GM12892 (cell line): ENCODE results near the gene ZNF394.

Experiments used
- DNase-seq: peaks from one replicate; pipeline ENCODE4 v3.0.0; 2011; ENCODE audit not compliant: insufficient read length
- FAIRE-seq: peaks from 2 replicates; lab custom pipeline; 2011; peaks lifted over from hg19 to GRCh38; lab: Jason Lieb, UNC
- POLR2A ChIP-seq: IDR thresholded peaks from 2 replicates; pipeline ENCODE4 v1.6.1; 2011; ENCODE audit warnings: low read depth, low read length, control low read depth
- POLR2AphosphoS5 ChIP-seq: IDR thresholded peaks from 2 replicates; pipeline ENCODE4 v1.6.1; 2011; ENCODE audit warnings: low read depth, low read length, control low read depth
- TAF1 ChIP-seq: IDR thresholded peaks from 2 replicates; pipeline ENCODE4 v1.6.1; 2011; ENCODE audit warnings: low read depth, mild to moderate bottlenecking, control low read depth, low read length, borderline replicate concordance

Gene ZNF394

GRCh38 chr7:99485094-99485493, 15.0 kb downstream of the ZNF394 start:
- FAIRE-seq (no peak), DNase-seq (no peak)
- TF ChIP-seq POLR2A (no peak), POLR2AphosphoS5 (0 out of 2 replicates have a peak, but pooled peaks have one; percentile 3)

- TF ChIP-seq POLR2A (no peak), POLR2AphosphoS5 (no peak; the same call in 1 of the 2 replicates), TAF1 (no peak)
- no peak for FAIRE-seq
- no peak for DNase-seq
Measured at GRCh38 chr7:99478464-99479440, 21.3 kb downstream of the ZNF394 start.

- FAIRE-seq (no peak), DNase-seq (no peak)
- no peak for TF ChIP-seq POLR2AphosphoS5
- TF ChIP-seq TAF1: no peak
- TF ChIP-seq POLR2A: no peak
Measured at GRCh38 chr7:99476107-99476506, 24.0 kb downstream of the ZNF394 start.

GRCh38 chr7:99473315-99473596, 26.8 kb downstream of the ZNF394 start:
- DNase-seq (peak; percentile 53), FAIRE-seq (no peak)
- no peak for TF ChIP-seq TAF1
- TF ChIP-seq POLR2AphosphoS5: no peak
- TF ChIP-seq POLR2A: no peak

GRCh38 chr7:99472561-99473314, 27.3 kb downstream of the ZNF394 start, which contains the start of gene ZNF789:
TSS of gene ZNF789 (plus strand) at chr7:99472890. CDS start at chr7:99476457, 3,567 bp downstream.
- peak; percentile 98 for FAIRE-seq
- peak; percentile 83; the same call in 1 of the 2 replicates for TF ChIP-seq POLR2A
- peak; percentile 80 for TF ChIP-seq POLR2AphosphoS5
- TF ChIP-seq TAF1: peak; percentile 95
- peak; percentile 98 for DNase-seq

- FAIRE-seq: no peak
- no peak for DNase-seq
- TF ChIP-seq POLR2A (no peak), POLR2AphosphoS5 (no peak), TAF1 (no peak)
Measured at GRCh38 chr7:99469381-99470065, 30.6 kb downstream of the ZNF394 start.

GRCh38 chr7:99468336-99468918, 31.7 kb downstream of the ZNF394 start:
- FAIRE-seq: no peak
- no peak for DNase-seq
- no peak for TF ChIP-seq POLR2AphosphoS5
- no peak for TF ChIP-seq POLR2A
- no peak for TF ChIP-seq TAF1

GRCh38 chr7:99465421-99465768, 34.7 kb downstream of the ZNF394 start:
- FAIRE-seq (no peak), DNase-seq (no peak)
- TF ChIP-seq POLR2AphosphoS5 (no peak), POLR2A (no peak), TAF1 (no peak)

- TF ChIP-seq POLR2A (no peak), POLR2AphosphoS5 (no peak), TAF1 (no peak)
- no peak for FAIRE-seq
- DNase-seq: no peak
Measured at GRCh38 chr7:99461221-99461620, 38.9 kb downstream of the ZNF394 start.

- no peak for TF ChIP-seq POLR2A
- no peak for TF ChIP-seq TAF1
- no peak for TF ChIP-seq POLR2AphosphoS5
- FAIRE-seq (no peak), DNase-seq (no peak)
Measured at GRCh38 chr7:99460651-99461050, 39.4 kb downstream of the ZNF394 start.

GRCh38 chr7:99459087-99459486, 41.0 kb downstream of the ZNF394 start:
- TF ChIP-seq POLR2AphosphoS5 (no peak), TAF1 (no peak), POLR2A (no peak)
- DNase-seq: no peak
- FAIRE-seq: peak; percentile 70
